Measurements from ENCODE around the gene CAMKK2. TPM values are rescaled to one million over a fixed set of nuclear protein-coding genes. Genes with fewer than 3 reads are reported as not detected.

CAMKK2 gene
- total RNA-seq, 1 donor from 2014 or later = 25.6 TPM

DNA sequence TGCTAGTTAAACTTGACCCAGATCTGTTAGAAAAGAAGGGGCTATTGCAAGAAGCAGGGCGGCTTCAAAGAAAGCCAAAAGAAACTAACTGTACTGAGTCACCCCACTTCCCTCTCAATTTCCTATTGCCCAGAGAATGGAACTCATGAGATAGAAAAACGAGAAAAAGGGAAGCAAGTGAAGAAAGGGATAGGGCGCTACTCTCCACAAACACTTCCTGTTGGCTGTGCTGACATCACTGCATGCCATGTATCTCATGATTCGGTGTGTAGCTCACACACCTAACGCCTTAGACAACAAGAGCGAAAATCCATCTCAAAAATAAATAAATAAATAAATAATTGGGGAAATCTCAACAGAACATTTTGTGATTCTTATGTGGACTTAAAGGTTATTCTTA is 99.6 kb downstream of the CAMKK2 start:
- no peak for DNase-seq (ENCODE audit: low read depth)
- H3K4me3 ChIP-seq (ENCODE audit: low read depth, low read length) = no peak overlapping the region
- no peaks in the 10 kb centered on the region for H3K27me3 ChIP-seq (ENCODE audit: control insufficient read depth, insufficient read depth, low read length)
- H3K36me3 ChIP-seq (ENCODE audit: control insufficient read depth, insufficient read depth, low read length) = no peaks in the 10 kb centered on the region
- TF ChIP-seq, protein P1, sequence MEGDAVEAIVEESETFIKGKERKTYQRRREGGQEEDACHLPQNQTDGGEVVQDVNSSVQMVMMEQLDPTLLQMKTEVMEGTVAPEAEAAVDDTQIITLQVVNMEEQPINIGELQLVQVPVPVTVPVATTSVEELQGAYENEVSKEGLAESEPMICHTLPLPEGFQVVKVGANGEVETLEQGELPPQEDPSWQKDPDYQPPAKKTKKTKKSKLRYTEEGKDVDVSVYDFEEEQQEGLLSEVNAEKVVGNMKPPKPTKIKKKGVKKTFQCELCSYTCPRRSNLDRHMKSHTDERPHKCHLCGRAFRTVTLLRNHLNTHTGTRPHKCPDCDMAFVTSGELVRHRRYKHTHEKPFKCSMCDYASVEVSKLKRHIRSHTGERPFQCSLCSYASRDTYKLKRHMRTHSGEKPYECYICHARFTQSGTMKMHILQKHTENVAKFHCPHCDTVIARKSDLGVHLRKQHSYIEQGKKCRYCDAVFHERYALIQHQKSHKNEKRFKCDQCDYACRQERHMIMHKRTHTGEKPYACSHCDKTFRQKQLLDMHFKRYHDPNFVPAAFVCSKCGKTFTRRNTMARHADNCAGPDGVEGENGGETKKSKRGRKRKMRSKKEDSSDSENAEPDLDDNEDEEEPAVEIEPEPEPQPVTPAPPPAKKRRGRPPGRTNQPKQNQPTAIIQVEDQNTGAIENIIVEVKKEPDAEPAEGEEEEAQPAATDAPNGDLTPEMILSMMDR (IDR thresholded peaks at IDR 0.05; ENCODE audit: insufficient read depth, low read length, poor library complexity, severe bottlenecking) = no peak

DNA sequence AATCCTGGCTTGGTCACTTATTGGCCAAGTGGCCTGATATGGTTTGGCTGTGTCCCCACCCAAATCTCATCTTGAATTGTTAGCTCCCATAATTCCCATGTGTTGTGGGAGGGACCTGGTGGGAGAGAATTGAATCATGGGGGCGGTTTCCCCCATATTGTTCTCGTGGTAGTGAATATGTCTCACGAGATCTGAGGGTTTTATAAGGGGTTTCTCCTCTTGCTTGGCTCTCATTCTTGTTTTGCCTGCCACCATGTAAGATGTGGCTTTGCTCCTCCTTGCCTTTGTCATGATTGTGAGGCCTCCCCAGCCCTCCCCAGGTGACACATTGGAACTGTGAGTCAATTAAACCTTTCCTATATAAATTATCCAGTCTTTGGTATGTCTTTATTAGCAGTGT is 105.4 kb downstream of the CAMKK2 start:
- no peak for DNase-seq (ENCODE audit: low read depth)
- Histone ChIP-seq H3K4me3 (ENCODE audit: low read depth, low read length) (no peak overlapping the region), H3K27me3 (ENCODE audit: control insufficient read depth, insufficient read depth, low read length) (no peaks in the 10 kb centered on the region), H3K36me3 (ENCODE audit: control insufficient read depth, insufficient read depth, low read length) (no peaks in the 10 kb centered on the region)
- TF ChIP-seq, protein P1 (IDR thresholded peaks at IDR 0.05; ENCODE audit: insufficient read depth, low read length, poor library complexity, severe bottlenecking) = no peak

DNA sequence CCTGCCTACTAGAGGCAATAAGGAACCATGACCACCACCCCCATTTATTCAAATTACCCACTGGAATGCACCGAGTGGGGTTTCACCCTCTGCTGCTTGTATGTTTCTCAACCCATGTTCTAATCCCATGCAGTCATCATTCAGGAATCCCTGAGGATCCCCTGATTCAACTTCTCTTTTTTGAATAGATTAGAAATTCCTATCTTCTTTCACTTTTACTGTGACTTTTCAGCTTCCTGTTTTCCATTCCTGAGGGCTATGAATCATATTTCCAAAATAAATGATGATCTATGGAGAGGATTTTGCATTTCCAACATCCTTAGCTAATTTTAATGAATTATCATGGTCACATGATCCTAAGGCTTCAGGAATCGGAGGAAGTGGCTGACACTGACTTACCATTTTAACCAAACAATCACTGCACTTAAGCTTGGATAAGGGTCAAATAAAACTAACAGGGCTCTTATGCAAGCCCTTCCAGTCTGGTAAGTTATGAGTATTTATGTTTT is 105.9 kb downstream of the CAMKK2 start:
- Histone ChIP-seq H3K4me3 (ENCODE audit: low read depth, low read length) (no peak overlapping the region), H3K36me3 (ENCODE audit: control insufficient read depth, insufficient read depth, low read length) (no peaks in the 10 kb centered on the region), H3K27me3 (ENCODE audit: control insufficient read depth, insufficient read depth, low read length) (no peaks in the 10 kb centered on the region)
- TF ChIP-seq, protein P1 (IDR thresholded peaks at IDR 0.05; ENCODE audit: insufficient read depth, low read length, poor library complexity, severe bottlenecking) = no peak
- DNase-seq (ENCODE audit: low read depth) = peak; percentile 88

DNA sequence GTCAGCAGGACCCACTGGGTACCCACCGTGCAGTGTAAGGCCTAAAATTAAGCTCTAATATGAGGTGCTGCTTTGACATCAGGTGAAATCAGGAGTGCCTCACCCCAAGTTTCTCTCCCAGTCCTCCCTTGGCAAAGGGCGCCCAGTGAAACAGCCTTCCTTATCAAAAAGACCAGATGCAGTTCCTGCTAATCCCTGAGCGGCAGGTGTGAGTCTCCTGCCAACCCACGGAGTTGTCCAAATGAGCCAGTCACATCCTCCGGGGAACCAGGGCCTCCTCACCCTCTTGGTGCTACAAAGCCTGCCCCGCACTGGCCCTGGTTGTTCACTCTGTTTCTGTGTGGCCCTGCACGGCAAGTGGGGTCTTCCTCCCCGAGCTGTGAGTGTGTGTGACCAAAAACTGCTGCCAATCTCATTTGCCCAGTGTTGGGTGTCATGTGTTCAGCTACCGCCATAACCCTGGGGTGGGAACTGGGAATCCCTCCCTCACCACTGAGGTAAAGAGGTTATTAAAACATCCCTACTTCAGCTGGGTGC is 106.8 kb downstream of the CAMKK2 start:
- Histone ChIP-seq H3K27me3 (ENCODE audit: control insufficient read depth, insufficient read depth, low read length) (no peaks in the 10 kb centered on the region), H3K4me3 (ENCODE audit: low read depth, low read length) (no peak overlapping the region), H3K36me3 (ENCODE audit: control insufficient read depth, insufficient read depth, low read length) (no peaks in the 10 kb centered on the region)
- TF ChIP-seq, protein P1 (IDR thresholded peaks at IDR 0.05; ENCODE audit: insufficient read depth, low read length, poor library complexity, severe bottlenecking) = no peak
- DNase-seq (ENCODE audit: low read depth) = no peak

DNA sequence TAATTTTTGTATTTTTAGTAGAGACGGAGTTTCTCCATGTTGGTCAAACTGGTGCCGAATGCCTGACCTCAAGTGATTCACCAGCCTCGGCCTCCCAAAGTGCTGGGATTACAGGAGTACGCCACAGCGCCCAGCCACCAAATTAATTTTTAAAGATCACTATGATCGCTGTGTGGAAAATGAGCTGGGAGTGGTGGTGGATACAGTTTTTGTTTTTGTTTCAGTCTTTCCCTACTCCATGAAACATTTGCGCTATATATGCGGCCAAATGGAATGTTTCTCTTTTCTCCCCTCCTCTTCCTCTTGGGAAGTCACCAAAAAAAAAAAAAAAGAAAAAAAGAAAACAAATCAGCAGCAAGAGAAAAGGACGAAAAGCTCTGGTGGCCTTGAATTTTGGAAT is 107.4 kb downstream of the CAMKK2 start:
- no peak for DNase-seq (ENCODE audit: low read depth)
- Histone ChIP-seq H3K4me3 (ENCODE audit: low read depth, low read length) (no peak overlapping the region), H3K36me3 (ENCODE audit: control insufficient read depth, insufficient read depth, low read length) (no peaks in the 10 kb centered on the region), H3K27me3 (ENCODE audit: control insufficient read depth, insufficient read depth, low read length) (no peaks in the 10 kb centered on the region)
- TF ChIP-seq, protein P1 (IDR thresholded peaks at IDR 0.05; ENCODE audit: insufficient read depth, low read length, poor library complexity, severe bottlenecking) = no peak

DNA sequence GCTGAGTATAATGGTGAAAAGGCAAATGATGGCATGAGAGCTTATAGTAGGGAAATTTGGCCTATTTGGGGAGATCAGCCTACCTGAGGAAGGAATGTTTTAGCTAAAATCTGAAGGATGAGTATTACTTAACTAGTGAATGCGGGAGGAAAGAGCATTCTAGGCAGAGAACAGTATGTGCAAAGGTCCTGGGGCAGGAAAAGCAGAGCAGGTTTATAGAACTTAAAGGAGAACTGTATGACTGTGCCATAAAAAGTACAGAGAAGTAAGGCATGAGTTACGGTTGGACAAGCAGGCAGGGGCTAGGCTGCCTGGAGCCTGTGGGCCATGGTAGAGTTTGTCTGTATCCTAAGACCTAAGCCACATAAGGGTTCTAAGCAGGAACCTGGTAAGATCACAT is 108.3 kb downstream of the CAMKK2 start:
- no peak for DNase-seq (ENCODE audit: low read depth)
- TF ChIP-seq, protein P1 (IDR thresholded peaks at IDR 0.05; ENCODE audit: insufficient read depth, low read length, poor library complexity, severe bottlenecking) = no peak
- Histone ChIP-seq H3K4me3 (ENCODE audit: low read depth, low read length) (no peak overlapping the region), H3K36me3 (ENCODE audit: control insufficient read depth, insufficient read depth, low read length) (no peaks in the 10 kb centered on the region), H3K27me3 (ENCODE audit: control insufficient read depth, insufficient read depth, low read length) (no peaks in the 10 kb centered on the region)

All from kidney epithelial cell (primary cell).